Measurements from ENCODE around the gene CDH15. TPM values are rescaled to one million over a fixed set of nuclear protein-coding genes. Genes with fewer than 3 reads are reported as not detected.

The CDH15 gene
- total and polyA plus RNA-seq, 2 of the 13 experiments (the other 11 are each of a cell fraction or from before 2014, with no cell fraction given), result 0.74 to 2.2 TPM

DNA sequence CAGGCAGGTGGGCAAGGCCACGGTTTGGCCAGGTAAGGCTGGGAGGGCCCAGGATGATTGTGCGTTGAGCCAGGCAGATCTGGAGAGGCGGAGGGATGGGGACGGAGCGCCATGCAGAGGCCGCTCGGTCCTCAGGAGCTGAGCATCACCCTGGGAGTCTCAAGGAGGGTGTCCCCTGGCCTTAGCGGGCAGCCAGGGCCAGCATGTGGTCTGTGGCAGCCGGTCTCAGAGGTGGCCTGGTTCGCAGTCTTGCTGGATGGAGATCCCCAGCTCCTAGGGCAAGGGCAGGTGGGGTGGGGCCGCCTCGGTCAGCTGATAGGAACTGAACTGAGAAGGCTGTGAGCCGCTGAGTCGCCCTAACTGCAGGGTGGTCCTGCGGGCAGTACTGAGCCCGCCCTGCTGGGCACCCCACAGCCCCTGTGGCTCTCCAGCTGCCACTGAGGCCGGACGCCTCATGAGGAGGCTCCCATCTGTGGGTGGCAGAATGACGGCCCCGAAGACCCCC lies 11.6 kb upstream of the CDH15 start (continued):
- TF ChIP-seq ZFP62 (CRISPR knock-in tag; IDR thresholded peaks at IDR 0.05) (no peak), PPARG (CRISPR knock-in tag; conservative IDR thresholded peaks at IDR 0.05) (no peak), TCF7 (IDR thresholded peaks at IDR 0.05; ENCODE audit: low read depth) (no peak), RELA (CRISPR knock-in tag; IDR thresholded peaks at IDR 0.05) (no peak), ZNF431 (CRISPR knock-in tag; IDR thresholded peaks at IDR 0.05; ENCODE audit: borderline replicate concordance, low read depth) (no peak; the same call in 1 of the 2 replicates), KDM5A (IDR thresholded peaks at IDR 0.05; ENCODE audit: borderline replicate concordance, low read length) (no peak), MXI1 (IDR thresholded peaks at IDR 0.05; ENCODE audit: borderline replicate concordance, low read depth, low read length) (no peak), ZNF550 (CRISPR knock-in tag; IDR thresholded peaks at IDR 0.05; ENCODE audit: borderline replicate concordance) (no peak), SNRNP70 (IDR thresholded peaks at IDR 0.05; ENCODE audit: low read depth, low read length) (no peak), HDAC2 (CRISPR knock-in tag; IDR thresholded peaks at IDR 0.05) (no peak), ZNF460 (CRISPR knock-in tag; IDR thresholded peaks at IDR 0.05; ENCODE audit: borderline replicate concordance) (no peak), CCAR2 (optimal IDR thresholded peaks at IDR 0.05; ENCODE audit: low read depth, low read length) (no peak), HDAC1 (CRISPR knock-in tag; IDR thresholded peaks at IDR 0.05) (no peak), ZKSCAN8 (CRISPR knock-in tag; IDR thresholded peaks at IDR 0.05; ENCODE audit: borderline replicate concordance) (no peak)
- TF ChIP-seq, protein P1, sequence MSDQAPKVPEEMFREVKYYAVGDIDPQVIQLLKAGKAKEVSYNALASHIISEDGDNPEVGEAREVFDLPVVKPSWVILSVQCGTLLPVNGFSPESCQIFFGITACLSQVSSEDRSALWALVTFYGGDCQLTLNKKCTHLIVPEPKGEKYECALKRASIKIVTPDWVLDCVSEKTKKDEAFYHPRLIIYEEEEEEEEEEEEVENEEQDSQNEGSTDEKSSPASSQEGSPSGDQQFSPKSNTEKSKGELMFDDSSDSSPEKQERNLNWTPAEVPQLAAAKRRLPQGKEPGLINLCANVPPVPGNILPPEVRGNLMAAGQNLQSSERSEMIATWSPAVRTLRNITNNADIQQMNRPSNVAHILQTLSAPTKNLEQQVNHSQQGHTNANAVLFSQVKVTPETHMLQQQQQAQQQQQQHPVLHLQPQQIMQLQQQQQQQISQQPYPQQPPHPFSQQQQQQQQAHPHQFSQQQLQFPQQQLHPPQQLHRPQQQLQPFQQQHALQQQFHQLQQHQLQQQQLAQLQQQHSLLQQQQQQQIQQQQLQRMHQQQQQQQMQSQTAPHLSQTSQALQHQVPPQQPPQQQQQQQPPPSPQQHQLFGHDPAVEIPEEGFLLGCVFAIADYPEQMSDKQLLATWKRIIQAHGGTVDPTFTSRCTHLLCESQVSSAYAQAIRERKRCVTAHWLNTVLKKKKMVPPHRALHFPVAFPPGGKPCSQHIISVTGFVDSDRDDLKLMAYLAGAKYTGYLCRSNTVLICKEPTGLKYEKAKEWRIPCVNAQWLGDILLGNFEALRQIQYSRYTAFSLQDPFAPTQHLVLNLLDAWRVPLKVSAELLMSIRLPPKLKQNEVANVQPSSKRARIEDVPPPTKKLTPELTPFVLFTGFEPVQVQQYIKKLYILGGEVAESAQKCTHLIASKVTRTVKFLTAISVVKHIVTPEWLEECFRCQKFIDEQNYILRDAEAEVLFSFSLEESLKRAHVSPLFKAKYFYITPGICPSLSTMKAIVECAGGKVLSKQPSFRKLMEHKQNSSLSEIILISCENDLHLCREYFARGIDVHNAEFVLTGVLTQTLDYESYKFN (CRISPR knock-in tag; conservative IDR thresholded peaks at IDR 0.05), result no peak; the same call in 1 of the 2 replicates
- TF ChIP-seq, protein P2, sequence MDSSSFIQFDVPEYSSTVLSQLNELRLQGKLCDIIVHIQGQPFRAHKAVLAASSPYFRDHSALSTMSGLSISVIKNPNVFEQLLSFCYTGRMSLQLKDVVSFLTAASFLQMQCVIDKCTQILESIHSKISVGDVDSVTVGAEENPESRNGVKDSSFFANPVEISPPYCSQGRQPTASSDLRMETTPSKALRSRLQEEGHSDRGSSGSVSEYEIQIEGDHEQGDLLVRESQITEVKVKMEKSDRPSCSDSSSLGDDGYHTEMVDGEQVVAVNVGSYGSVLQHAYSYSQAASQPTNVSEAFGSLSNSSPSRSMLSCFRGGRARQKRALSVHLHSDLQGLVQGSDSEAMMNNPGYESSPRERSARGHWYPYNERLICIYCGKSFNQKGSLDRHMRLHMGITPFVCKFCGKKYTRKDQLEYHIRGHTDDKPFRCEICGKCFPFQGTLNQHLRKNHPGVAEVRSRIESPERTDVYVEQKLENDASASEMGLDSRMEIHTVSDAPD (CRISPR knock-in tag; IDR thresholded peaks at IDR 0.05), result no peak
- TF ChIP-seq, protein P3, sequence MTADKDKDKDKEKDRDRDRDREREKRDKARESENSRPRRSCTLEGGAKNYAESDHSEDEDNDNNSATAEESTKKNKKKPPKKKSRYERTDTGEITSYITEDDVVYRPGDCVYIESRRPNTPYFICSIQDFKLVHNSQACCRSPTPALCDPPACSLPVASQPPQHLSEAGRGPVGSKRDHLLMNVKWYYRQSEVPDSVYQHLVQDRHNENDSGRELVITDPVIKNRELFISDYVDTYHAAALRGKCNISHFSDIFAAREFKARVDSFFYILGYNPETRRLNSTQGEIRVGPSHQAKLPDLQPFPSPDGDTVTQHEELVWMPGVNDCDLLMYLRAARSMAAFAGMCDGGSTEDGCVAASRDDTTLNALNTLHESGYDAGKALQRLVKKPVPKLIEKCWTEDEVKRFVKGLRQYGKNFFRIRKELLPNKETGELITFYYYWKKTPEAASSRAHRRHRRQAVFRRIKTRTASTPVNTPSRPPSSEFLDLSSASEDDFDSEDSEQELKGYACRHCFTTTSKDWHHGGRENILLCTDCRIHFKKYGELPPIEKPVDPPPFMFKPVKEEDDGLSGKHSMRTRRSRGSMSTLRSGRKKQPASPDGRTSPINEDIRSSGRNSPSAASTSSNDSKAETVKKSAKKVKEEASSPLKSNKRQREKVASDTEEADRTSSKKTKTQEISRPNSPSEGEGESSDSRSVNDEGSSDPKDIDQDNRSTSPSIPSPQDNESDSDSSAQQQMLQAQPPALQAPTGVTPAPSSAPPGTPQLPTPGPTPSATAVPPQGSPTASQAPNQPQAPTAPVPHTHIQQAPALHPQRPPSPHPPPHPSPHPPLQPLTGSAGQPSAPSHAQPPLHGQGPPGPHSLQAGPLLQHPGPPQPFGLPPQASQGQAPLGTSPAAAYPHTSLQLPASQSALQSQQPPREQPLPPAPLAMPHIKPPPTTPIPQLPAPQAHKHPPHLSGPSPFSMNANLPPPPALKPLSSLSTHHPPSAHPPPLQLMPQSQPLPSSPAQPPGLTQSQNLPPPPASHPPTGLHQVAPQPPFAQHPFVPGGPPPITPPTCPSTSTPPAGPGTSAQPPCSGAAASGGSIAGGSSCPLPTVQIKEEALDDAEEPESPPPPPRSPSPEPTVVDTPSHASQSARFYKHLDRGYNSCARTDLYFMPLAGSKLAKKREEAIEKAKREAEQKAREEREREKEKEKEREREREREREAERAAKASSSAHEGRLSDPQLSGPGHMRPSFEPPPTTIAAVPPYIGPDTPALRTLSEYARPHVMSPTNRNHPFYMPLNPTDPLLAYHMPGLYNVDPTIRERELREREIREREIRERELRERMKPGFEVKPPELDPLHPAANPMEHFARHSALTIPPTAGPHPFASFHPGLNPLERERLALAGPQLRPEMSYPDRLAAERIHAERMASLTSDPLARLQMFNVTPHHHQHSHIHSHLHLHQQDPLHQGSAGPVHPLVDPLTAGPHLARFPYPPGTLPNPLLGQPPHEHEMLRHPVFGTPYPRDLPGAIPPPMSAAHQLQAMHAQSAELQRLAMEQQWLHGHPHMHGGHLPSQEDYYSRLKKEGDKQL (CRISPR knock-in tag; IDR thresholded peaks at IDR 0.05; ENCODE audit: low read depth), result no peak
- TF ChIP-seq, protein P4, sequence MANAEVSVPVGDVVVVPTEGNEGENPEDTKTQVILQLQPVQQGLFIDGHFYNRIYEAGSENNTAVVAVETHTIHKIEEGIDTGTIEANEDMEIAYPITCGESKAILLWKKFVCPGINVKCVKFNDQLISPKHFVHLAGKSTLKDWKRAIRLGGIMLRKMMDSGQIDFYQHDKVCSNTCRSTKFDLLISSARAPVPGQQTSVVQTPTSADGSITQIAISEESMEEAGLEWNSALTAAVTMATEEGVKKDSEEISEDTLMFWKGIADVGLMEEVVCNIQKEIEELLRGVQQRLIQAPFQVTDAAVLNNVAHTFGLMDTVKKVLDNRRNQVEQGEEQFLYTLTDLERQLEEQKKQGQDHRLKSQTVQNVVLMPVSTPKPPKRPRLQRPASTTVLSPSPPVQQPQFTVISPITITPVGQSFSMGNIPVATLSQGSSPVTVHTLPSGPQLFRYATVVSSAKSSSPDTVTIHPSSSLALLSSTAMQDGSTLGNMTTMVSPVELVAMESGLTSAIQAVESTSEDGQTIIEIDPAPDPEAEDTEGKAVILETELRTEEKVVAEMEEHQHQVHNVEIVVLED (CRISPR knock-in tag; IDR thresholded peaks at IDR 0.05; ENCODE audit: borderline replicate concordance), result 0 out of 2 replicates have a peak, but pooled peaks have one; percentile 50
